ENCODE results near the gene BRI3. TPM values are rescaled to one million over a fixed set of nuclear protein-coding genes. Genes with fewer than 3 reads are reported as not detected.

BRI3 gene
- total RNA-seq, 1 donor from 2014 or later: 91.1 TPM

- peak; percentile 86 for ATAC-seq
Measured at GRCh38 chr7:98287486-98287959, 6.0 kb downstream of the BRI3 start.

- ATAC-seq: no peak
Measured at GRCh38 chr7:98288064-98288823, 6.8 kb downstream of the BRI3 start.

GRCh38 chr7:98289333-98289875 lies 7.9 kb downstream of the BRI3 start:
- ATAC-seq: no peak

GRCh38 chr7:98291717-98292116 lies 10.2 kb downstream of the BRI3 start:
- no peak for ATAC-seq

GRCh38 chr7:98293265-98293664 lies 11.8 kb downstream of the BRI3 start:
- ATAC-seq: no peak

GRCh38 chr7:98293746-98294145 lies 12.3 kb downstream of the BRI3 start:
- no peak for ATAC-seq

GRCh38 chr7:98294326-98294725 lies 12.8 kb downstream of the BRI3 start:
- ATAC-seq: no peak

GRCh38 chr7:98294798-98295382 lies 13.4 kb downstream of the BRI3 start:
- peak; percentile 89 for ATAC-seq

GRCh38 chr7:98295467-98296192 lies 14.1 kb downstream of the BRI3 start:
- ATAC-seq: peak; percentile 93

- ATAC-seq: no peak
Measured at GRCh38 chr7:98296833-98297232, 15.3 kb downstream of the BRI3 start.

GRCh38 chr7:98297626-98298286 lies 16.3 kb downstream of the BRI3 start:
- no peak for ATAC-seq

- ATAC-seq: no peak
Measured at GRCh38 chr7:98300595-98301372, 19.3 kb downstream of the BRI3 start.

- ATAC-seq: no peak
Measured at GRCh38 chr7:98301693-98302470, 20.4 kb downstream of the BRI3 start.

GRCh38 chr7:98303176-98303865 lies 21.8 kb downstream of the BRI3 start:
- ATAC-seq: no peak

- no peak for ATAC-seq
Measured at GRCh38 chr7:98303906-98304305, 22.4 kb downstream of the BRI3 start.

GRCh38 chr7:98305951-98306535 lies 24.6 kb downstream of the BRI3 start:
- no peak for ATAC-seq

GRCh38 chr7:98307971-98308466 lies 26.5 kb downstream of the BRI3 start:
- ATAC-seq: no peak

- no peak for ATAC-seq
Measured at GRCh38 chr7:98309566-98309965, 28.1 kb downstream of the BRI3 start.

- ATAC-seq: no peak
Measured at GRCh38 chr7:98312201-98312600, 30.7 kb downstream of the BRI3 start.

- ATAC-seq: no peak
Measured at GRCh38 chr7:98314469-98314868, 33.0 kb downstream of the BRI3 start.
